WTC11 (cell line): Measurements from ENCODE around the gene ARHGAP15. TPM values are rescaled to one million over a fixed set of nuclear protein-coding genes. Genes with fewer than 3 reads are reported as not detected.
A peak's percentile ranks its signal among the peaks of the same experiment; 100 is the strongest.

Experiments used
- ATAC-seq: fragments of 200-7000 bp; cut with Tn5 transposase; 2 replicates; pipeline ENCODE4 v1.10.0; 2021; ENCODE audit warnings: mild to moderate bottlenecking, moderate library complexity
- CTCF ChIA-PET: fragments of 300-600 bp; sonication (Branson Sonifier 250); formaldehyde crosslinking; loops from one replicate; lab custom pipeline; 2021; ENCODE audit warnings: antibody characterized with exemption; lab: Charles Lee
- POLR2A ChIA-PET: fragments of 350-600 bp; sonication (Branson Sonifier 250); formaldehyde crosslinking; loops from one replicate; lab custom pipeline; 2021; ENCODE audit warnings: antibody characterized with exemption; lab: Charles Lee
- DNase-seq: peaks from one replicate; pipeline ENCODE4 v3.0.0; 2021; ENCODE audit warnings: low spot score
- H3K27ac Mint-ChIP-seq: 2 replicates; pipeline ENCODE4 v1.8.0; 2021; ENCODE audit warnings: mixed read lengths
- H3K27me3 Mint-ChIP-seq: 2 replicates; pipeline ENCODE4 v1.8.0; 2021; ENCODE audit warnings: low read depth, mild to moderate bottlenecking, moderate library complexity, mixed read lengths
- H3K36me3 Mint-ChIP-seq: 2 replicates; pipeline ENCODE4 v1.8.0; 2021; ENCODE audit warnings: mixed read lengths
- H3K4me1 Mint-ChIP-seq: 2 replicates; pipeline ENCODE4 v1.8.0; 2022; ENCODE audit warnings: mixed read lengths
- H3K4me3 Mint-ChIP-seq: 2 replicates; pipeline ENCODE4 v1.8.0; 2021; ENCODE audit warnings: mild to moderate bottlenecking, moderate library complexity, mixed read lengths
- H3K9me3 Mint-ChIP-seq: 2 replicates; pipeline ENCODE4 v1.8.0; 2021; ENCODE audit warnings: mixed read lengths
- CTCF ChIP-seq: fragments of 200-600 bp; IDR thresholded peaks from 2 replicates; pipeline ENCODE4 v1.8.0; 2022; ENCODE audit warnings: antibody characterized with exemption
- ELF4 ChIP-seq: sonication (generic); formaldehyde crosslinking; IDR thresholded peaks from 2 replicates; pipeline ENCODE4 v1.8.1; 2022; ENCODE audit warnings: low read depth, mild to moderate bottlenecking, moderate library complexity, missing genetic modification reagents
- ERG ChIP-seq: fragments of 250-450 bp; sonication (Bioruptor Pico); IDR thresholded peaks from 2 replicates; pipeline ENCODE4 v1.8.0; 2021; ENCODE audit warnings: mild to moderate bottlenecking
- ESRRA ChIP-seq: sonication (generic); formaldehyde crosslinking; IDR thresholded peaks from 2 replicates; pipeline ENCODE4 v1.8.1; 2022; ENCODE audit warnings: mild to moderate bottlenecking, missing genetic modification reagents, borderline replicate concordance
- FOXJ3 ChIP-seq: sonication (generic); formaldehyde crosslinking; IDR thresholded peaks from 2 replicates; pipeline ENCODE4 v1.9.0; 2021; ENCODE audit warnings: missing genetic modification reagents, mild to moderate bottlenecking, borderline replicate concordance
- FOXK1 ChIP-seq: sonication (generic); formaldehyde crosslinking; IDR thresholded peaks from 2 replicates; pipeline ENCODE4 v1.8.0; 2022; ENCODE audit warnings: mild to moderate bottlenecking, moderate library complexity, missing genetic modification reagents
- GRHL2 ChIP-seq: fragments of 250-450 bp; sonication (Bioruptor Pico); IDR thresholded peaks from 2 replicates; pipeline ENCODE4 v1.8.0; 2022; ENCODE audit warnings: mild to moderate bottlenecking, moderate library complexity; ENCODE audit not compliant: insufficient replicate concordance, severe bottlenecking
- HMGXB4 ChIP-seq: sonication (generic); formaldehyde crosslinking; IDR thresholded peaks from 2 replicates; pipeline ENCODE4 v1.8.1; 2023; ENCODE audit warnings: mild to moderate bottlenecking, moderate library complexity, missing genetic modification reagents
- IRF2 ChIP-seq: sonication (generic); formaldehyde crosslinking; IDR thresholded peaks from 2 replicates; pipeline ENCODE4 v1.8.0; 2022; ENCODE audit warnings: low read depth, missing genetic modification reagents, borderline replicate concordance
- MXD4 ChIP-seq: fragments of 250-450 bp; sonication (Bioruptor Pico); IDR thresholded peaks from 2 replicates; pipeline ENCODE4 v1.8.0; 2021; ENCODE audit warnings: mild to moderate bottlenecking, moderate library complexity, borderline replicate concordance
- NFE2L1 ChIP-seq: sonication (generic); formaldehyde crosslinking; IDR thresholded peaks from 2 replicates; pipeline ENCODE4 v1.8.1; 2023; ENCODE audit warnings: missing genetic modification reagents
- NFYB ChIP-seq: sonication (generic); formaldehyde crosslinking; conservative IDR thresholded peaks from 2 replicates; pipeline ENCODE4 v1.8.0; 2022; ENCODE audit warnings: low read depth, missing genetic modification reagents
- NR2C2 ChIP-seq: sonication (generic); formaldehyde crosslinking; IDR thresholded peaks from 2 replicates; pipeline ENCODE4 v1.8.0; 2022; ENCODE audit warnings: mild to moderate bottlenecking, missing genetic modification reagents
- NR3C1 ChIP-seq: sonication (generic); formaldehyde crosslinking; conservative IDR thresholded peaks from 2 replicates; pipeline ENCODE4 v1.8.1; 2023; ENCODE audit warnings: low read depth, mild to moderate bottlenecking, missing genetic modification reagents
- OVOL2 ChIP-seq: fragments of 250-450 bp; sonication (Bioruptor Pico); IDR thresholded peaks from 2 replicates; pipeline ENCODE4 v1.9.0; 2021; ENCODE audit warnings: mild to moderate bottlenecking, borderline replicate concordance
- PRRX2 ChIP-seq: fragments of 250-450 bp; sonication (Bioruptor Pico); IDR thresholded peaks from 2 replicates; pipeline ENCODE4 v1.8.0; 2021; ENCODE audit warnings: mild to moderate bottlenecking
- SOX15 ChIP-seq: fragments of 250-450 bp; sonication (Bioruptor Pico); IDR thresholded peaks from 2 replicates; pipeline ENCODE4 v1.9.0; 2021; ENCODE audit warnings: mild to moderate bottlenecking
- STAT6 ChIP-seq: sonication (generic); formaldehyde crosslinking; conservative IDR thresholded peaks from 2 replicates; pipeline ENCODE4 v1.8.1; 2023; ENCODE audit warnings: mild to moderate bottlenecking, low read depth, missing genetic modification reagents, moderate library complexity
- TCF7 ChIP-seq: sonication (generic); formaldehyde crosslinking; IDR thresholded peaks from 2 replicates; pipeline ENCODE4 v1.8.0; 2022; ENCODE audit warnings: mild to moderate bottlenecking, low read depth, missing genetic modification reagents, moderate library complexity
- USF1 ChIP-seq: sonication (generic); formaldehyde crosslinking; IDR thresholded peaks from 2 replicates; pipeline ENCODE4 v1.8.0; 2022; ENCODE audit warnings: mild to moderate bottlenecking, missing genetic modification reagents
- USF2 ChIP-seq: sonication (generic); formaldehyde crosslinking; IDR thresholded peaks from 2 replicates; pipeline ENCODE4 v1.8.1; 2023; ENCODE audit warnings: mild to moderate bottlenecking, missing genetic modification reagents, moderate library complexity
- ZMAT4 ChIP-seq: fragments of 250-450 bp; sonication (Bioruptor Pico); IDR thresholded peaks from 2 replicates; pipeline ENCODE4 v1.9.0; 2021; ENCODE audit warnings: mild to moderate bottlenecking
- ZNF121 ChIP-seq: sonication (generic); formaldehyde crosslinking; IDR thresholded peaks from 2 replicates; pipeline ENCODE4 v1.8.0; 2023; ENCODE audit warnings: missing genetic modification reagents
- ZNF232 ChIP-seq: sonication (generic); formaldehyde crosslinking; IDR thresholded peaks from 2 replicates; pipeline ENCODE4 v1.8.0; 2022; ENCODE audit warnings: mild to moderate bottlenecking, missing genetic modification reagents
- ZNF423 ChIP-seq: fragments of 250-450 bp; sonication (Bioruptor Pico); IDR thresholded peaks from 2 replicates; pipeline ENCODE4 v2.1.2; 2022; ENCODE audit warnings: mild to moderate bottlenecking, moderate library complexity
- ZNF512 ChIP-seq: sonication (generic); formaldehyde crosslinking; IDR thresholded peaks from 2 replicates; pipeline ENCODE4 v1.8.1; 2022; ENCODE audit warnings: missing genetic modification reagents, borderline replicate concordance
- ZNF671 ChIP-seq: fragments of 250-450 bp; sonication (Bioruptor Pico); IDR thresholded peaks from 2 replicates; pipeline ENCODE4 v1.8.0; 2021; ENCODE audit warnings: mild to moderate bottlenecking
- total RNA-seq: library from RNA; stranded (reverse); gene quantifications from 3 replicates; pipeline ENCODE4 v1.2.3, GENCODE V29; 2021

Gene ARHGAP15
- total RNA-seq, 1 experiment from 2014 or later = 0.28 TPM

GRCh38 chr2:143652692-143653091, 523.5 kb downstream of the ARHGAP15 start:
- no peak for DNase-seq
- Mint-ChIP-seq H3K9me3 (peaks cover 23% of the 10 kb centered on the region), H3K27ac (no peak overlapping the region), H3K36me3 (peaks cover 13% of the 10 kb centered on the region), H3K4me1 (no peaks in the 10 kb centered on the region), H3K4me3 (no peak overlapping the region), H3K27me3 (no peaks in the 10 kb centered on the region)
- ChIA-PET CTCF (no interaction called here), POLR2A (no interaction called here)
- ATAC-seq = no peak
- no peak for TF ChIP-seq USF2 (CRISPR knock-in tag)
- no peak for TF ChIP-seq NR2C2 (CRISPR knock-in tag)
- TF ChIP-seq ZMAT4 = no peak
- TF ChIP-seq NR3C1 = no peak
- no peak for TF ChIP-seq ZNF423
- no peak for TF ChIP-seq NFYB (CRISPR knock-in tag)
- TF ChIP-seq OVOL2 (CRISPR knock-in tag) = no peak
- TF ChIP-seq ELF4 (CRISPR knock-in tag) = no peak
- no peak for TF ChIP-seq GRHL2
- TF ChIP-seq USF1 (CRISPR knock-in tag) = no peak
- TF ChIP-seq ERG (CRISPR knock-in tag) = no peak
- TF ChIP-seq ZNF671 (CRISPR knock-in tag) = no peak
- no peak for TF ChIP-seq FOXJ3 (CRISPR knock-in tag)
- no peak for TF ChIP-seq ZNF232 (CRISPR knock-in tag)
- TF ChIP-seq SOX15 (CRISPR knock-in tag) = no peak
- TF ChIP-seq STAT6 (CRISPR knock-in tag) = no peak
- no peak for TF ChIP-seq ESRRA (CRISPR knock-in tag)

GRCh38 chr2:143668234-143668633, 539.0 kb downstream of the ARHGAP15 start:
- DNase-seq (no peak), ATAC-seq (peak; percentile 39; the same call in 1 of the 2 replicates)
- H3K9me3 Mint-ChIP-seq = peaks cover 5% of the 10 kb centered on the region
- CTCF ChIA-PET = interaction anchor here (1.6 kb wide), 1 partner anchor 19 kb away, joined by 4 read pairs; no protein-coding TSS in a partner anchor
- no peaks in the 10 kb centered on the region for H3K27me3 Mint-ChIP-seq
- POLR2A ChIA-PET = interaction anchor here (1.0 kb wide), 1 partner anchor 776 kb away, joined by 3 read pairs; no protein-coding TSS in a partner anchor
- H3K36me3 Mint-ChIP-seq = peaks cover 6% of the 10 kb centered on the region
- H3K27ac Mint-ChIP-seq = no peak overlapping the region
- H3K4me1 Mint-ChIP-seq = peaks cover 6% of the 10 kb centered on the region
- no peak overlapping the region for H3K4me3 Mint-ChIP-seq
- no peak for TF ChIP-seq ZNF512
- TF ChIP-seq PRRX2 = no peak
- TF ChIP-seq ZNF671 (CRISPR knock-in tag) = no peak
- no peak for TF ChIP-seq NFE2L1 (CRISPR knock-in tag)
- no peak for TF ChIP-seq CTCF
- TF ChIP-seq IRF2 (CRISPR knock-in tag) = no peak
- TF ChIP-seq MXD4 (CRISPR knock-in tag) = no peak
- no peak for TF ChIP-seq HMGXB4 (CRISPR knock-in tag)
- TF ChIP-seq FOXK1 = no peak
- no peak for TF ChIP-seq ZNF121
- TF ChIP-seq TCF7 (CRISPR knock-in tag) = no peak
